Calu3 (cell line): ENCODE data around the gene APPBP2. TPM values are rescaled to one million over a fixed set of nuclear protein-coding genes. Genes with fewer than 3 reads are reported as not detected.

Experiments used
- BruUV-seq: library from RNA; stranded (reverse); fragments of 400-500 nt; replicated peaks from 2 replicates; lab custom pipeline; 2021; lab: Mats Ljungman, UMichigan
- CTCF ChIA-PET: fragments of 300-600 bp; sonication (Branson Sonifier 250); formaldehyde crosslinking; loops from one replicate; lab custom pipeline; 2022; ENCODE audit warnings: antibody characterized with exemption; lab: Charles Lee
- DNase-seq: peaks from one replicate; pipeline ENCODE4 v3.0.0; 2022
- H3K27ac Mint-ChIP-seq: one replicate; pipeline ENCODE4 v1.8.0; 2022; ENCODE audit warnings: mixed read lengths; ENCODE audit not compliant: unreplicated experiment
- H3K27me3 Mint-ChIP-seq: one replicate; pipeline ENCODE4 v1.8.0; 2022; ENCODE audit warnings: mixed read lengths; ENCODE audit not compliant: unreplicated experiment
- H3K36me3 Mint-ChIP-seq: one replicate; pipeline ENCODE4 v1.8.0; 2022; ENCODE audit warnings: mild to moderate bottlenecking, moderate library complexity, mixed read lengths; ENCODE audit not compliant: insufficient read depth, unreplicated experiment
- H3K4me1 Mint-ChIP-seq: one replicate; pipeline ENCODE4 v1.8.0; 2022; ENCODE audit warnings: mild to moderate bottlenecking, low read depth, mixed read lengths; ENCODE audit not compliant: unreplicated experiment
- H3K4me3 Mint-ChIP-seq: one replicate; pipeline ENCODE4 v1.8.0; 2022; ENCODE audit warnings: mild to moderate bottlenecking, low read depth, moderate library complexity, mixed read lengths; ENCODE audit not compliant: unreplicated experiment
- H3K9me3 Mint-ChIP-seq: one replicate; pipeline ENCODE4 v1.8.0; 2022; ENCODE audit warnings: low read depth, mixed read lengths; ENCODE audit not compliant: unreplicated experiment
- CTCF ChIP-seq: fragments of 200-600 bp; IDR thresholded peaks from one replicate; pipeline ENCODE4 v1.8.0; 2022; ENCODE audit warnings: antibody characterized with exemption; ENCODE audit not compliant: unreplicated experiment
- intact Hi-C: fragments of 100-400 bp; cut with micrococcal nuclease; formaldehyde crosslinking; loops from one replicate; pipeline ENCODE4 v1.10.0; 2022; ENCODE audit not compliant: unreplicated experiment
- total RNA-seq: library from RNA; stranded (reverse); gene quantifications from 2 replicates; pipeline ENCODE4 v1.2.3, GENCODE V29; 2022

Gene APPBP2
- total RNA-seq, 1 experiment from 2014 or later: 24.3 TPM

- BruUV-seq: no TSS peak
Measured at GRCh38 chr17:60548990-60549389, 22.9 kb upstream of the APPBP2 start.

DNA sequence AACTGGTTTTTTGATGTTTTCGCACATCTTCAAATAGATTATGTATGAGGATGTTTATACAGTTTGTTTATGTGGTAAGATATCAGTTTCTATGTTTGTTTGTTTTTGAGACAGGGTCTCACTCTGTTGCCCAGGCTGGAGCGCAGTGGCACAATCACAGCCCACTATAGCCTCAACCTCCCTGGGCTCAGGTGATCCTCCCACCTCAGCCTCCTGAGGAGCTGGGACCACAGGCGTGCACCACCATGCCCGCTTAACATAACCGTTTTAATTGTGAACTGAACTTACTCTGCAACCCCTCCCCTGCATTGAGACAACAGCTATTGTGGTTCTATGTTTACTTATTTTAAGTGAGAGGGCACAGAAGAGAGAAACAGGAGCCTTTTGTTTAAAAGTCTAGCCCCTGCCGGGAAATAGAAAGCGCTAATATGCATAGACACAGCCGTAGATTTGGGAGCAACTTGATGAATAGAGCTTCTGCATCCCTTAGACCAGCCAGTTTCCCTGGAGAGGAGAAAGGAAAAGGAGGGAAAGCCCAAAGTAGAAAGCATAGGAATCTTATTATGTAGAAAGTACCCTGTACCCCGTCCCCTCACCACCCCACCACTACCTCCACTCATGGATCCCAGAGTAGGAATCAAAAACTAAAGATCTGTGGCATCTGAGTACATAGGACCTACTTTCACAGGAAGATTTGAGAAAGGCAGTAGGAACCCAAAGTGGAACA is 19.6 kb upstream of the APPBP2 start:
- Mint-ChIP-seq H3K4me1 (no peaks in the 10 kb centered on the region), H3K27ac (no peak overlapping the region), H3K4me3 (no peak overlapping the region), H3K36me3 (no peaks in the 10 kb centered on the region), H3K9me3 (no peaks in the 10 kb centered on the region), H3K27me3 (no peaks in the 10 kb centered on the region)
- no peak for TF ChIP-seq CTCF
- DNase-seq: no peak
- CTCF ChIA-PET: no interaction called here
- no TSS peak for BruUV-seq
- intact Hi-C loops: no loop called here

More at GRCh38 chr17:60548990-60549389, 22.9 kb upstream of the APPBP2 start:
- H3K9me3 Mint-ChIP-seq: no peaks in the 10 kb centered on the region
- H3K27ac Mint-ChIP-seq: no peak overlapping the region
- no peaks in the 10 kb centered on the region for H3K4me1 Mint-ChIP-seq
- no peaks in the 10 kb centered on the region for H3K36me3 Mint-ChIP-seq
- DNase-seq: no peak
- intact Hi-C loops: no loop called here
- no peaks in the 10 kb centered on the region for H3K27me3 Mint-ChIP-seq
- H3K4me3 Mint-ChIP-seq: no peak overlapping the region
- CTCF ChIA-PET: interaction anchor here (0.7 kb wide), 1 partner anchor 26 kb away, joined by 3 read pairs; no protein-coding TSS in a partner anchor
- TF ChIP-seq CTCF: no peak

DNA sequence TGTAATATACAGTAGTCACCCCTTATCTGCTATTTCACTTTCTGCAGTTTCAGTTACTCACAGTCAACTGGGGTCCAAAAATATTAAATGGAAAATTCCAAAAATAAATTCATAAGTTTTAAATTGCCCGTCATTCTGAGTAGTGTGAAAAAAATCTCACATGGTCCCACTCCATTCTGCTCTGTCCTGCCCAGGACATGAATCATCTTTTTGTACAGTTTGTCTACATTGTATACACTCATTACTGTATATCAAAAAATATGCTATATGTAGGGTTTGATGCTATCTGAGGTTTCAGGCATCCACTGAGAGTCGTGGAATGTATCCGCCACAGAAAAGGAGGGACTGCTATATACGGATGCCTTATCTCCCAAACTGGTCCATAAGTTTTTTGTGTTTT is 16.0 kb upstream of the APPBP2 start:
- Mint-ChIP-seq H3K27me3 (no peaks in the 10 kb centered on the region), H3K4me3 (no peak overlapping the region), H3K27ac (no peak overlapping the region), H3K9me3 (no peaks in the 10 kb centered on the region), H3K36me3 (no peaks in the 10 kb centered on the region), H3K4me1 (no peaks in the 10 kb centered on the region)
- TF ChIP-seq CTCF: no peak
- DNase-seq: no peak
- intact Hi-C loops: no loop called here
- BruUV-seq: no TSS peak
- CTCF ChIA-PET: no interaction called here

- TF ChIP-seq CTCF: no peak
- no peaks in the 10 kb centered on the region for H3K27me3 Mint-ChIP-seq
- intact Hi-C loops: no loop called here
- H3K9me3 Mint-ChIP-seq: no peaks in the 10 kb centered on the region
- H3K36me3 Mint-ChIP-seq: no peaks in the 10 kb centered on the region
- CTCF ChIA-PET: no interaction called here
- BruUV-seq: no TSS peak
- no peak overlapping the region for H3K4me3 Mint-ChIP-seq
- no peak for DNase-seq
- H3K27ac Mint-ChIP-seq: no peak overlapping the region
- H3K4me1 Mint-ChIP-seq: no peaks in the 10 kb centered on the region
Measured at GRCh38 chr17:60540460-60540859, 14.4 kb upstream of the APPBP2 start.
